Uterus (tissue), 2 donors: ENCODE measurements around the gene SLC22A12.

Experiments
- CTCF ChIP-seq, 4 experiments: fragments of 200-600 bp in 2 of 4; fragments of 450-650 bp in 2 of 4; sonication (generic) in 2 of 4; IDR thresholded peaks; one replicate each; pipeline ENCODE4 v1.5.1; 2016 to 2019; ENCODE audit warnings: antibody characterized with exemption in 4 of 4, mild to moderate bottlenecking in 2 of 4, moderate library complexity in 1 of 4
- POLR2A ChIP-seq, 2 donors: fragments of 450-650 bp; IDR thresholded peaks; one replicate each; pipeline ENCODE4 v1.6.1; 2016; ENCODE audit warnings: antibody characterized with exemption in 2 of 2, mild to moderate bottlenecking in 1 of 2, moderate library complexity in 1 of 2

GRCh38 chr11:64605244-64605560, 14.2 kb downstream of the SLC22A12 start:
- TF ChIP-seq CTCF (IDR thresholded peaks at IDR 0.05) (no peak), POLR2A (IDR thresholded peaks at IDR 0.05) (no peak)
